HG02870 (cell line): ENCODE data around the gene RBM19.

Experiments
- ATAC-seq: cut with Tn5 transposase; IDR thresholded peaks from one replicate; pipeline ENCODE4 v1.9.1; 2021; ENCODE audit warnings: mild to moderate bottlenecking, moderate library complexity; ENCODE audit not compliant: unreplicated experiment

RBM19 gene

GRCh38 chr12:113957627-113958026 lies 8.5 kb downstream of the RBM19 start:
- ATAC-seq: no peak

DNA sequence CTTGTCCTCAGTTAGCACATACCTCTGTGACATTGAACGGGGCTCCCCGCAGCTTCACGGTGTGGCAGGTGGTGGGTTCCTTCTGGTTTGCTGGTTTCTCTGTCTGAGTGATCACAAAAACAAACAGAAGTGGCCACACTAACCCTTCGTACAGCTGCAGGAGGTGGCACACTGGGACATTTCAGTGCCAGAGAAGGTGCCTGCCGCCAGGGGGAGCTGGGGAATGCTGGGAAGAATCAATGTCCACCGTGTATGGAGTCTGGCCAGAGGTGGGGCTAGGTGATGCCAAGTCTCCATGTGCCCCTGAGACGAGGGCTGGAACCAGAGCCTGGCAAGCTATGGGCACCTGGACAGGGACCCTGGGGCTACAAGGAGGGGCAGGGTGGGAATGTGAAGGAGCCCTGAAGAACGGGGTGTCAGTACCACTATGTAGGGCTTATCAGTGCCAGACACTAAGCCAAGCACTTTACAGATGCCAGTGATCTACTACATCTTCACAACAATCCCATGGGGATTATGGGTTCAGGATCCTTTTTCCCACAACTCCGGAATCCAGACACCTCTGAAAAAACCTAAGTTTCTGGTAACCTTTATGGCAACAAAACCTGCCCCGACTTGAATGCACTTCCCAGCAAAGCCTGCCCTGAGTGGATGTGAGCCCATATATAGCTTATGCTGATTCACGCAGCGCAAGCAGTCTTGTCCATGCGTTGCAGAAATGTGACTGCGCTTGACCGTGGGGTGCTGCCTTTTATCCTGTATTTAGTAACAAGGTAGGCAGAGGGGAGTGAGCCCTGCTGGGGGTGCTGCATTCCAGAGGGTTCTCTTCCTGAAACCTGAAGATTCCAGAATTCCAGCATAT lies 10.8 kb downstream of the RBM19 start:
- no peak for ATAC-seq

- ATAC-seq: no peak
These were observed 11.6 kb downstream of the RBM19 start for GRCh38 chr12:113954547-113954946.

DNA sequence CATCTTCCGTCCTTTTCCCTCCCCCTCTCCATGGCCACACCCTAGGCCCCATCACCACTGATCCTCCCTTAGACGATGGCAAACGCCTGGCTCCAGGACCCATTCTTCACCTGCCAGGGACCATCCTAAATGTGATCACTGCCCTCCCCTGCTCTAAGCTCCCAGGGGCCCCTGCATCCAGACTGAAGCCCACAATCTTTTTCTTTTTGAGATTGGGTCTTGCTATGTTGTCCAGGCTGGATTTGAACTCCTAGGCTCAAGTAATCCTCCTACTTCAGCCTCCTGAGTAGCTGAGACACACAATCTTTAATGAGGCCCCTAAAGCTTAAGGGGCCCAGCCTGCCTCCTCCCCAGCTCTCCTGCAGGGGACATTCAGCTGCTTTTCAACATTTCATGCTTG lies 15.3 kb downstream of the RBM19 start:
- no peak for ATAC-seq

DNA sequence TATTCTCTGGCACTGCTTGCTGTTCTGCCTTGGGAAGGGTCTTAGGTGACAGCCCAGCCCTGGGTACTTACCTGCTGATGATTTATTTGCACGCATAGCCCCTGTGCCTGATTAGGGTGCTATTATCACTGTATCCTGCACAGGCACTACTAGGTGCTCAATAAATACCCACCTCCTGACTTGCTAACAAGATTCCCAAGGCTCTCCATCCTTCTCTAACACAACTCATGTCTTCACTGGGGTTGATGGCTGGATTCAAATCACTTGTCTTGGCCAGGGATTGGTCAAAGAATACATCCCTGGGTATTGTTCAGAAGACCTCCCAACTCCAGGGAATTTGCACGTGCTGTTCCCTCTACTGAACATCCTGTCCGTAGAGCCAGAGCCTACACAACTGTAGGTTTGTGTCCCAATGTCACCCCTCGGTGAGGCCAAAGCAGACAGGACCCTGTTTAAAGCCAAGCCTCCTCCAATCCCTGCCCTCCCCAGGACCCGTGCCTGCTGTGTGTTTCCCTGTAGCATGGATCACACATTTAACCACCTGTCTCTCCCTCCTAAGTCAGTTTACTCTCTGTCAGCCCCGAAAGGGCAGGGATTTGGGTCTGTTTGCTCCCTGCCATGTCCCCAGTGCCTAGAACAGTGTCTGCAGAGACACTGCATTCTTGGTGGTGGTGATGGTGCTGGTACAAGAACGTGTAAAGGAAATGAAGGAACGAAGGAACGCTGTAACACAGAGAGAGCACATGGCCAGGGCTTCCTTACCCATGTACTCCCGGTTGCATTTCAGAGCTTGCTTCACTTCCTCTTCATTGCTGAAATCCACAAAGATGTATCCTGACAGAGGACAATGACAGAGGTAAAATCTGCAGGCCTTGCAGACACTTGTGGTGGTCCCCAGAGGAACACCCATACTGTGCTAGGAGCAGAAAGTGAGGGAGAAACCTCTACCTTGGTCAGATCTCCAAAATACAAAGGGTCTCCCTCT lies 16.5 kb downstream of the RBM19 start:
- ATAC-seq: no peak

DNA sequence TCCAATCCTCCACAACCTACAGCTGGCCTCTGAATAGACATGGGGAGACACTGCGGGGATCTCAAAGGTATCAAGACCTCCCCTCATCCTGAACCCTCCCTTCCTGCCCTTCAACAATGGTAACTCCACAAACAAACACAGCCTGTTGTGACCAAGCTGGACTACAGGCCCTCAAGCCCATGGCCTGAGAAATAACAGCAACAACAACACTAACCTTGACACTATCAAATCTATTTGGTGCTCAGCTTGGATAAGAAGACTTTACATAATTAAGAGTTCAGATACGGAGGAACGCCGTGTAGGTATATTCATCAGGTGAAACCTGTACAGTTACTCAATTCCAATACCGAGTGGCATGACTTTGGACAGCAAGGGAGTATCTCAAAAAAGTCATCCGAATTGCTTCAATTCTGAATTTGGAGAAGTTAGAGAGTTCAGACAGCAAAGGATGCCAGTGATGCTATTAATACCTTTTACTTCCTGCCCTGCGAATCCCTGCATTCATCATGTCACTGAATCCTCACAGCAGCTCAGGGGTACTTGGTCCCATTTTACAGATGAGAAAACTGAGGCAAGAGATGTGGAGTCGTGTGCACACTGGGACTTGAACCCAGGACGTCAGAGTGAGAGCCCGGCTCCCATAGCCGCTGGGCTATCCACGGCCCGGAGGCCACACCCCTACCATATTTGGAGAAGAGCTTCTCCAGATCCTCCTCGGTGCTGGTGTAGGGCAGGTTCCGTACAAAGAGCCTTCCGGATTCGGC lies 17.8 kb downstream of the RBM19 start:
- ATAC-seq: no peak

GRCh38 chr12:113946175-113946574 lies 19.9 kb downstream of the RBM19 start:
- ATAC-seq: no peak

- ATAC-seq: no peak
These were observed 20.7 kb downstream of the RBM19 start for GRCh38 chr12:113945174-113946173.

GRCh38 chr12:113942209-113942608 lies 23.9 kb downstream of the RBM19 start:
- ATAC-seq: no peak

DNA sequence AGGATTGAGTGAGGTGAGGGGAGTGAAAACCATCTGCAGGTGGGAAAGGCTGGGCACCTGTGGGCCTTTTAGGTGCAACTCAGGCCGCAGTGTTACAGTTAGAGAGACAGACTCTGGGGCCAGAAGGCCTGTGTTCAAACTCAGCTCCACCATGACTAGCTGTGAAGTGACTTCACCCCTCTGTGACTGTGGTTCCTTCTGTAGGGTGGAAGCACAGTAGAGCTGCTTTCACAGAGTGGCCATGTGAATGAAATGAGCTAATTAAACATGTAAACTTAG lies 25.0 kb downstream of the RBM19 start:
- no peak for ATAC-seq

DNA sequence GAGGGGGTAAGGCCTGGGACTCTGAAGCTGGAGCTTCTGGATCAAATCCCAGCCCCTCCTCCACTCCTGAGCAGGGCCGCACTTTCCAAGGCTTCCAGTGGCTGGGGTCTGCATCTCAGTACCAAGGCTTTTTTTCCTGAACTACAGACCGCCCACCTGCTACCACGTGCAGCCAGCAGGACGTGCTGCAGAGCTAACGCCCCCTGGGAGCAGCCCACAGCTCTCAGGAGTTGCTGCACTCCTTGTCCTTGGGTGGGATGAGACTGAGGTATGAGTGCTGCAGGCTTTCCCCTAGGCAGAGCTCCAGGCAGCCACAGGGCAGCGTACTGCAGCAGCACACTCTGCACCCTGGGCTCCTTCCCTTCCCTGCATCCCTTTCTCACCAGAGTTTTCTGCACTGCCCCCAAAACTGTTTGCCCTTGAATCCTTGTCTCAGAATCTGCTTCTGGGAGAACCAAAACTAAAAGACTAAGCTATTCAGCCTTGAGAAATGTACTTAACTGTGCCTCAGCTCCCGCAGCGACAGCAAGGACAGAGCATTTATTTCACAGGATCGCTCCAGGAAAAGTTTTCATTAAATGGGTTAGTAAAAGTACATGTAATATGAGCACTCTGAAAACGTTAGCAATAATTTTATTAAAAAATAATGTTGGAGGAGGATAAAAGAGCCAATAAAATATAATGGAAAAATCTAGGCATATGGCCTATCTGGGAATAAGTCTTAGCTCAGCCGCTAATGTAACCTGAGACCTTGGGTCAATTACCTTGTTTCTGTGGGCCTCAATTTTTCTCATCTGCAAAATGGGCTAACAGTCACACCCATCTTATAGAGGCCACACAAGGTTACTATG lies 25.5 kb downstream of the RBM19 start:
- ATAC-seq: no peak

DNA sequence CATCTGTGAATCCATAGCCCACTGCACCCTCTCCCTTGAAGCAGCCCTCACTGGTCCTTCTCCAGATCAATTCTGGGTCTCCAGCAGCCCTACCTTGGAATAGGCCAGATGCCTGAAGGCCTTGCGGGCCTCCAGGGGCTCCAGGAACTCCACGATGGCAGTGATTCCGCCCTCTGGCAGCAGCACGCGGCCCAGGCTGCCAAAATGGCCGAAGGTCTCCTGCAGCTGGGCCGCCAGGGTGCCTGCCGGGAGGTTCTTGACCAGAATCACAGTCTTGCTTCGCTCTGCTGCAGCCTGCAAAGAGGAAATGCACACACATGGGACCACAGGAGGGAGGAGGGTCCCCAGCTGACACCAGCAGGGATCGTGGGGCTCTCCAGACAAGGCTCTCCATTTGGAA lies 26.3 kb downstream of the RBM19 start:
- ATAC-seq: no peak

DNA sequence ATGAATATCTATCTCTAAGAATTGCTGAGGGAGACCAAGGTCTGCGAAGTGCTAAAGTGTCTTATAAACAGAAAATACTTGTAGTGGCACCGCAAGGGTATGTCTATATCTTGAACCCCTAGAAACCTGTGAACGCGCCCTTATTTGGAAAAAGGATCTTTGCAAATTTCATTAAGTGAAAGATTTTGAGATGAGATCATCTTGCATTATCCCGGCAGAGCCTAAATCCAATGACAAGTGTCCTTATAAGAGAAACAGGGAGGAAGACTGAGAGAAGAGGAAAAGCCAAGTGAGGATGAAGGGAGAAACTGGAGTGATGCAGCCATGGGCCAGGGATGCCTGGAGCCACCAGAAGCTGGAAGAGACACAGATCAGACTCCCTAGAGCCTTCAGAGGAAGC lies 27.7 kb downstream of the RBM19 start:
- ATAC-seq: no peak

DNA sequence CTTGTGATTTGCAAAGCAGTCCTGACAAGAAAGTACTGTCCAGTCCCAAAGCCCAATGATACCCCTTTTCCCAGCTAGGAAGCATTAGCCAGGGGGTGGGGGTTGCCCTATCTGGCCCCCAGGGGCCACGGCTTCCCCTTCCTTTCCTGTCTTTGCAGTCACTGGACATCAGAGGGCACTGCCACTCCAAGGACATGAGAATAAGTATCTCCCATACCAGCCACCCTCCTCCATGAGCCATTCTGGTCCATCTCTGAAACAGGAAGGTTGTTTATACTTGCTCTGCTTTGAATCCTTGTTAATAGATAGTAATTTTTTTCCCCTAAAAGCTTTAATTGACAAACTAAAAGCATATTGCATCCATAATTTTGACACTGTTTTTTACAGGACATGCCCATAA lies 29.7 kb downstream of the RBM19 start:
- no peak for ATAC-seq

GRCh38 chr12:113935459-113935858 lies 30.7 kb downstream of the RBM19 start:
- ATAC-seq: no peak

GRCh38 chr12:113934946-113935345 lies 31.2 kb downstream of the RBM19 start:
- ATAC-seq: no peak

DNA sequence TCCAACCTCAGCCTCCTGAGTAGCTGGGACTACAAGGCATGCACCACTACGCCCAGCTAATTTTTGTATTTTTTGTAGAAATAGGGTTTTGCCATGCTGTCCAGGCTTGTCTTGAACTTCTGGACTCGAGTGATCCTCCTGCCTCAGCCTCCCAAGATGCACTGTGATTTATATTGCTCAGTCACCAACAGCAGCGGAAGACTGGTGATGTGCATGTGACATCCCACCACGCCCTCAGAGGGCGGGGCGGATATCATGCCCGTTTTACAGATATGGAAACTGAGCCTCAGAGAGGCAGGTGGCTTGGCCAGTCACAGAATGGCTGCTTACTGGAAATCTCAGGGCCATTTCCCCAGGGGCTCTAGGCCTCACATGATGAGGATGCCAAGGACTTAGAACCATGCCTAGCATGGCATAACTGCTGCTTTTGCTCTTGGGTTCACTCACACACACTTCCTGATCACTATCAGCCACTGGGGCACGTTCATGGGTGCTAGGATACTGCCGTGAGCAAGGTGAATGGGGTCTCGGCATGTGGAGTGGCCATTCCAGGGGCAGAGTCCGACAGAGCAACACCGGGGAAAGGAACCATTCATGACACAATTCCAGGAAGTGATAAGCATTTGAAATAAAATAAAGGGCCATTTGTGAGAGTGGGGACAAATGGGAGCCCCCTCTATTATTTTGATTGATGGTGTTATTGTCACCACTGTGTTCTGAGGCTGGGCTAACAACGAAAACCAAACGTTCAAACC lies 31.9 kb downstream of the RBM19 start:
- ATAC-seq: no peak

DNA sequence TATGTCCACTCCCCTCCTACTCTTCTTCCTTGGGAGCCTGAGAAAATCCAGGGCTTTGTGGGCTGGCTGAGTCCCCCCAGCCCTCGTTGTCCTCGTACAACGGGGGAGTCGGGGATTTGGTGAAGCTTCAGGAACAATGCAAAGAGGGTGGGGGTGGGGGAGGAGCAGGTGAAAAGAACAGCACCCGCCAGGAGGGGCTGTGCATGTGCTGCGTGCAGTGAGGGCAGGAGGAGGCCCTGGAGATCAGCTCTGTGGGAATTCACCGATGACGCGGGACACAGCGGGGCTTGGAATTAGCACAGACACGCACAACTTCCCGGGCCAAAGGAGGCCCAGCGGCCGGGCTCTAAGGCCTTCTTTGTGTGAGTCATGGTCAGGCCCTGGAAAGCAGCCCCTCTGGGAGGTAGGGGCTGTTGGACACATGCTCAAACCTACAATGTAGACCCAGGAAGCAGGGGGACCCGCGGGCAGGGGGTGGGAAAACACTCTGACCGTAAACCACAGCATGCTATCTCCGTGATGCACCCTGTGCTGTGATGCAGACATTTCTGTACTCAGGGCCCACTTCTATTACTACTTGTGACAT lies 32.8 kb downstream of the RBM19 start:
- ATAC-seq: no peak
